ENCODE data around the gene VSIG10L2.

DNA sequence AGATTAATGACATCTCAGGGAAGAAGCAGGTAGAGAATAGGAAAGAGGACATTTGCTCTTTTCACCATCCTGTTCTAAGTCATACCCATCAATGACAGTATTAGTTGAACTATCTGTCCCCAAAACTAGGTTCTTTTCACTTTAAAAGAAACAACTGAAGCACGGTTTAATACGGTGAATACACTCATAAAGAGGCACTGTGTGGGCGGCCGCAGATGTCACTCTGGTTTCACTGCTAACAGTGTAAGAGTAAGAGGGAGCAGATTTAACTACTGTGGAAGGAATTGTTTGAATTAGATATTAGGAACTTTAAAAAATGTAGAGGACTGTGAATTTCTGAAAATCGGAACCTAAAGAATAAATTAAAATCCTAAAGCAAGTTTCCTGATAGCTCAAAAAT lies 49.5 kb downstream of the VSIG10L2 start:
- TF ChIP-seq, protein P1, sequence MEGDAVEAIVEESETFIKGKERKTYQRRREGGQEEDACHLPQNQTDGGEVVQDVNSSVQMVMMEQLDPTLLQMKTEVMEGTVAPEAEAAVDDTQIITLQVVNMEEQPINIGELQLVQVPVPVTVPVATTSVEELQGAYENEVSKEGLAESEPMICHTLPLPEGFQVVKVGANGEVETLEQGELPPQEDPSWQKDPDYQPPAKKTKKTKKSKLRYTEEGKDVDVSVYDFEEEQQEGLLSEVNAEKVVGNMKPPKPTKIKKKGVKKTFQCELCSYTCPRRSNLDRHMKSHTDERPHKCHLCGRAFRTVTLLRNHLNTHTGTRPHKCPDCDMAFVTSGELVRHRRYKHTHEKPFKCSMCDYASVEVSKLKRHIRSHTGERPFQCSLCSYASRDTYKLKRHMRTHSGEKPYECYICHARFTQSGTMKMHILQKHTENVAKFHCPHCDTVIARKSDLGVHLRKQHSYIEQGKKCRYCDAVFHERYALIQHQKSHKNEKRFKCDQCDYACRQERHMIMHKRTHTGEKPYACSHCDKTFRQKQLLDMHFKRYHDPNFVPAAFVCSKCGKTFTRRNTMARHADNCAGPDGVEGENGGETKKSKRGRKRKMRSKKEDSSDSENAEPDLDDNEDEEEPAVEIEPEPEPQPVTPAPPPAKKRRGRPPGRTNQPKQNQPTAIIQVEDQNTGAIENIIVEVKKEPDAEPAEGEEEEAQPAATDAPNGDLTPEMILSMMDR (IDR thresholded peaks at IDR 0.05; ENCODE audit: insufficient read depth, low read depth, low read length), result no peak
- no peak for TF ChIP-seq EZH2 (IDR thresholded peaks at IDR 0.05; ENCODE audit: insufficient read depth, low read length)

Measured in astrocyte (in vitro differentiated cells and primary cell).